Transverse colon (tissue), 4 donors: ENCODE data around the gene DVL1.

Experiments used
- CTCF ChIP-seq, 5 experiments: fragments of 200-600 bp in 3 of 5; fragments of 450-650 bp in 2 of 5; sonication (generic) in 3 of 5; IDR thresholded peaks; 1 replicate in 2 of 5; 2 replicates in 3 of 5; pipeline ENCODE4 v1.5.1; 2016 to 2017; ENCODE audit warnings: antibody characterized with exemption in 5 of 5, inconsistent platforms in 3 of 5, mild to moderate bottlenecking in 2 of 5, moderate library complexity in 1 of 5
- EP300 ChIP-seq: sonication (generic); formaldehyde crosslinking; IDR thresholded peaks from one replicate; pipeline ENCODE4 v1.6.1; 2017; ENCODE audit warnings: antibody characterized with exemption, low read depth
- POLR2A ChIP-seq: fragments of 450-650 bp; IDR thresholded peaks from one replicate; pipeline ENCODE4 v1.6.1; 2016; ENCODE audit warnings: antibody characterized with exemption, mild to moderate bottlenecking, moderate library complexity
- POLR2AphosphoS5 ChIP-seq, 3 donors: sonication (generic); formaldehyde crosslinking; IDR thresholded peaks; one replicate each; pipeline ENCODE4 v1.6.1; 2016; ENCODE audit warnings: antibody characterized with exemption in 3 of 3

- TF ChIP-seq CTCF (IDR thresholded peaks at IDR 0.05) (no peak), POLR2A (no peak), EP300 (no peak), POLR2AphosphoS5 (IDR thresholded peaks at IDR 0.05) (no peak)
Measured at GRCh38 chr1:1365875-1366698, 16.9 kb upstream of the DVL1 start.
